ENCODE measurements around the gene INTS15.
"Not testable (repeated sequence)": the region's sequence is repeated elsewhere in the genome, so short reads cannot be mapped to it uniquely, and the experiment has no call there.

The INTS15 gene

DNA sequence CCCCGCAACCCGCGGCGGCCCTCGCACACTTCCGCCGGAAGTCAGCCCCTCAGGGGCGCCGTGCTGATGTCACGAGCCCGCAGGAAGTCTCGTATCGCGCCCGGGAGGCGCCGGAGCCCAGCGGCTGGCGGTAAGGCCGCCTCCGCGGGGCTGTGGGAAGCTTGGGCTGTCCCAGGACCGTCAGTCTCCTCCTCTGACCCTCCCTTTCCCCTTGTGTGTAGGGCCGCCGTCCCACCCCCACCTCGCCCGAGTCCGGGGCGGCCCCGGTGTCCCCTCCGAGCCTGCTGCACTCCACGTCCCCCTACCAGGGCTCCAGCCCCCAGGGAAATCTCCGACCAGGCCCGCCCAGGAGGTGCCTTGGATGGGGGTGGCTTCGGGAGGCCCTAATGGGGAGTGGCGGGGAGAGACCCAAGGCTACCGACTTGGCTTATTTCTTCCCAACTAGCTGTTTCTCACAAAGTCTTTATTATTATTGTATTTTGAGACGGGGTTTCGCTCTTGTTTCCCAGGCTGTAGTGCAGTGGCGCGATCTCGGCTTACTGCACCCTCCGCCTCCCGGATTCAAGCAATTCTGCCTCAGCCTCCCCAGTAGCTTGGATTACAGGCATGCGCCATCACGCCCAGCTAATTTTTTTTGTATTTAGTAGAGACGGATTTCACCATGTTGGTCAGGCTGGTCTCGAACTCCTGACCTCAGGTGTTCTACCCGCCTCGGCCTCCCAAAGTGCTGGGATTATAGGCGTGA, 12.3 kb upstream of the INTS15 start, which contains the start of gene ZDHHC4:
Gene ZDHHC4 (plus strand): TSS at position 86 of the 745 bp plus-strand sequence. CDS start 3,108 bp downstream, outside the sequence.
- peak; percentile 84 for DNase-seq (ENCODE audit: low read depth)

DNA sequence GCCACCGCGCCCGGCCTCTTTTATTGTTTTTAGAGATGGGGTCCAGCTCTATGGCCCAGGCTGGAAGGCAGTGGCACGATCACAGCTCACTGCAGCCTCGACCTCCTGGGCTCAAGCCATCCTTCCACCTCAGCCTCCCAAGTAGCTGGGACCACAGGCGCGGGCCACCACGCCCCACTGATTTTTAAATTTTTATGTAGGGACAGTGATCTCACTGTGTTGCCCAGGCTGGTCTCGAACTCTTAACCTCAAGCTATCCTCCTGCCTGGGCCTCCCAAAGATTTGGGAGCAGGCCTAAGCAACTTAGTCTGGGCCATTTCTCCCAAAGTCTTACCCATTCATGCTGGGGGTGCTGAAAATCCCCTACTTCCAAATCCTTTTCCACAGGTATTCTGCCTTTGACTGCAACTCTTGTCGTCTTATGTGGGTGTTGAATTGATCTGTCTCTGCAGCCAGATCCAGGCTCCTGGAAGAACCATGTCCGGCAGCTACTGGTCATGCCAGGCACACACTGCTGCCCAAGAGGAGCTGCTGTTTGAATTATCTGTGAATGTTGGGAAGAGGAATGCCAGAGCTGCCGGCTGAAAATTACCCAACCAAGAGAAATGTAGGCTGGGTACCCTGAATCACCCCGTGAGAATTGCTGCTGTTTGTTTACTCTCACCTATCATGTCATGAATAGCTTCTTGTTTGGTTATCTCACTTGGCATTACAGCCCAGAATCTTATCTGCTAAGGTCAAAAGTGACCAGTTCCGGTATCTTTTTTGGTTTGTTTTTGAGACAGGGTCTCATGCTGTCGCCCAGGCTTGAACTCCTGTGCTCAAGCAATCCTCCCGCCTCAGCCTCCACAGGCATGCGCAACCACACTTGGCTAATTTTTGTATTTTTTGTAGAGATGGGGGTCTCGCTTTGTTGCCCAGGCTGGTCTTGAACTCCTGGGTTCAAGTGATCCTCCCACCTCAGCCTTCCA, 11.4 kb upstream of the INTS15 start:
- DNase-seq (ENCODE audit: low read depth), result no peak

DNA sequence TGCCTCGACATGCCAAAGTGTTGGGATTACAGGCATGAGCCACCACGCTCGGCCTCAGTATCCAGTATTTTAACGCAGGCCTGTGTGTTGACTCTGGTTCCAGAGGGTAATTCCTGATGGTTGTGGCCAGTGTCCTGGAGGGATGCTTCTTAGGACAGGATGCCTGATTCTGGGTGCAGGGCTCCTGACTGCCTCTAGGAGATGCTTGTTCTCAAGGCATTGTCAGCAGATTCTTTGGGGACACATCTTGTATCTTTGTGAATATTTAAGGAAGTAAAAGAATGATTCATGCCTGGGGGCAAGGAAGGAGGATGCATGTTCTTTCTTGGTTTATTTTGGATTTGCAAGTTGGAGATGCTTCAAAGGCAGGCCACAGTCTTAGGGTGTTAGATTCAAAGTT, 10.4 kb upstream of the INTS15 start:
- no peak for DNase-seq (ENCODE audit: low read depth)

DNA sequence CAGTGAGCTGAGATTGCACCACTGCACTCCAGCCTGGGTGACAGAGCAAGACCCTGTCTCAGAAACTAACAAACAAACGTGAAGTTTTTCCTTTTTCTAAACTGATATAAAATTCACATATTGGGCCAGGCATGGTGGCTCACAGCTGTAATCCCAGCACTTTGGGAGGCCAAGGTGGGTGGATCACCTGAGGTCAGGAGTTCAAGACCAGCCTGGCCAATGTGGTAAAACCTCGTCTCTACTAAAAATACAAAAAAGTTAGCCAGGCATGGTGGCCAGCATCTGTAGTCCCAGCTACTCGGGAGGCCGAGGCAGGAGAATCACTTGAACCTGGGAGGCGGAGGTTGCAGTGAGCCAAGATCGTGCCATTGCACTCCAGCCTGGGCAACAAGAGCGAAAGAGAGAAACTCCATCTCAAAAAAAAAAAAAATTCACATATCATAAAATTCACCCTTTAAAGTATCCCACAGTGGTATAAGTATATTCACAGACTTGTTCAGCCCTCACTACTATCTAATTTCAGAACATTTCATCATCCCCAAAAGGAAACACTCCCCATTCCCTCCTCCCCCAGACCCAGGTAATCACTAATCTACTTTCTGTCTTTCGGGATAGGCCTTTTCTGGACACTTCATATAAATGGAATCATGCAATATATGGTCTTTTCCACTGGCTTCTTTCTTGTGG, 3.9 kb upstream of the INTS15 start:
- DNase-seq (ENCODE audit: low read depth), result not testable (repeated sequence)

DNA sequence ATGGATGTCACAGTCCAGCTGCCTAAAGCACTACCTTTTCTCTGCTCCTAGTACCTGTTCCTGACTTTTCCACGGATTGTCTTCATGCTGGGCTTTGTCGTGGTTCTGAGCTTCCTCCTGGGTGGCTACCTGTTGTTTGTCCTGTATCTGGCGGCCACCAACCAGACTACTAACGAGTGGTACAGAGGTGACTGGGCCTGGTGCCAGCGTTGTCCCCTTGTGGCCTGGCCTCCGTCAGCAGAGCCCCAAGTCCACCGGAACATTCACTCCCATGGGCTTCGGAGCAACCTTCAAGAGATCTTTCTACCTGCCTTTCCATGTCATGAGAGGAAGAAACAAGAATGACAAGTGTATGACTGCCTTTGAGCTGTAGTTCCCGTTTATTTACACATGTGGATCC, 1.3 kb upstream of the INTS15 start:
- DNase-seq (ENCODE audit: low read depth), result no peak

DNA sequence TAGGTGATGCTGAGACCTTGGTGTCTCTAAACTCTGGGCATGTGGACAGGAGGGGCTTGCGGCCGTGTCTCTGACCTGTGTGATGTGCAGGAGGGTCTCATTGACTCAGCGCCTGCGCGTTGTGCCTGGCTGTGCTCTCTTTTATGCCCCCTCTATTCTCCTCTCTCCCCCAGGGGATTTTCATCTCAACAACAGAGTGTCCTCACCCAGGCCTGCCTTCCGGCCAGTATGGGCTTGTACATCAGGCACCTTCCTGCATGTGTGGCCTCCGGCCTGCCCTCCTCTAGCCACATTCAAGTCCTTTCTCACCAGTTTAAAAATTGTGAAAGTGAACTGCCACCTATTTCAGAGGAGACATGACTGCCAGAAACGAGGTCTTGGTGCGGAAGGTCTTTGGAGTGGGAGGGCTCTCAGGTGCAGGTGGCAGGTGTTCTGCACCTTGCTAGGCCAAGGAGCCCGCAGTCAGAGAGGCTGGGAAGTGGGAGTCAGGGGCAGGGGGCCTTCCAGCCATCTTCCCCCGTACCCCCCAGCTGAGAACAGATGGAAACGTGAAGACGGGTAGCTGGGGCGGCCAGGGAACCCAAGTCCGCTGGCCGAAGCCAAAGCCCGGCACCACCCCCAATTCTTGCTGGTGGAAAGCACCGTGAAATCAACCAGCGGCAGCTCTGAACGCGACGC, 531 bp upstream of the INTS15 start:
- DNase-seq (ENCODE audit: low read depth), result no peak

DNA sequence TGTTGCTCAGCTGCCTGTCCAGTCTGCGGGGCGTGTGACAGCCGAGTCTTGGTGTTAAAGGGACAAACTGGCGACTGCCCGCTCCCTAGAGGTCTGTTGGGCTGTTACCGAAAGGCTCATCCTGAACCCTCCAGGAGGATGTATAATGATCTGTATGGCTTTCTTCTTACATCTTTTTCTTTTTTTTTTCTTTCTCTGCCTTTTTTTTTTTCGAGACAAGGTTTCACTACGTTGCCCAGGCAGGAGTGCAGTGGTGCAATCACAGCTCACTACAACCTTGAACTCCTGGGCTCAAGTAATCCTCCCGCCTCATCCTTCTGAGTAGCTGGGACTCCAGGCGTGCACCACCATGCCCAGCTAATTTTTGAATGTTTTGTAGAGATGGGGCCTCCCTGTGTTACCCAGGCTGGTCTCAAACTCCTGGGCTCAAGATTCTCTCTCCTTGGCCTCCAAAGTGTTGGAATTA, 857 bp downstream of the INTS15 start:
- DNase-seq (ENCODE audit: low read depth), result no peak

DNA sequence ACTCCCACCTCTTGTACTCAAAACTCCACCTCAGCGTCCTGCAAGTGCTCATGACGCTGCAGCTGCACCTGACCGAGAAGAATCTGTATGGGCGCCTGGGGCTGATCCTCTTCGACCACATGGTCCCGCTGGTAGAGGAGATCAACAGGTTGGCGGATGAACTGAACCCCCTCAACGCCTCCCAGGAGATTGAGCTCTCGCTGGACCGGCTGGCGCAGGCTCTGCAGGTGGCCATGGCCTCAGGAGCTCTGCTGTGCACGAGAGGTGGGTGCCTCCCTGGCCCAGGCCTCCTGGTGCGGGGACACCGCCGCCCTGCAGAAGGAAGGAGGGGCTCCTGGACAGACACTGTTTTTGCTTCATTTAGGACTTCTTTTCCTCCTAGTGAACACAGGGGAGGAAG, 10.3 kb downstream of the INTS15 start:
- no peak for DNase-seq (ENCODE audit: low read depth)

DNA sequence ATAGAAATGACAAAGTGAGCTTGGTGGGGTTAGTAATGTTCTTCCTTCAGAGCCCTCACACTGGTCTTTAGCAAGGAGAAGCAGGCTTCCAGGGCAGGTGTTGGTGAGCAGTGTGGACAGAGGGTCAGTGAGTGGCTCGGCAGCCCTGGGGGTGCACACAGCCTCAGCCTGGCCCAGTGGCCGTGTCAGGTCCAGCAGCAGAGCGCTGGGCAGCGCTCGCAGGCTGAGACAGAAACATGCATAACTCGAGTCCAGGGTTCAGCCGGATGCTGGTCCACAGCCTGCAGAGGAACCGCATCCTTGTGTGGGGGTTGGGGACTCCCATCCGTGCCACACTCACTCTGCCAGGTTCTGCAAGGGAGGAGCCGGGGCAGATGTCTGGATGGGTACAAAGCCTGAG, 14.6 kb downstream of the INTS15 start:
- DNase-seq (ENCODE audit: low read depth), result no peak

DNA sequence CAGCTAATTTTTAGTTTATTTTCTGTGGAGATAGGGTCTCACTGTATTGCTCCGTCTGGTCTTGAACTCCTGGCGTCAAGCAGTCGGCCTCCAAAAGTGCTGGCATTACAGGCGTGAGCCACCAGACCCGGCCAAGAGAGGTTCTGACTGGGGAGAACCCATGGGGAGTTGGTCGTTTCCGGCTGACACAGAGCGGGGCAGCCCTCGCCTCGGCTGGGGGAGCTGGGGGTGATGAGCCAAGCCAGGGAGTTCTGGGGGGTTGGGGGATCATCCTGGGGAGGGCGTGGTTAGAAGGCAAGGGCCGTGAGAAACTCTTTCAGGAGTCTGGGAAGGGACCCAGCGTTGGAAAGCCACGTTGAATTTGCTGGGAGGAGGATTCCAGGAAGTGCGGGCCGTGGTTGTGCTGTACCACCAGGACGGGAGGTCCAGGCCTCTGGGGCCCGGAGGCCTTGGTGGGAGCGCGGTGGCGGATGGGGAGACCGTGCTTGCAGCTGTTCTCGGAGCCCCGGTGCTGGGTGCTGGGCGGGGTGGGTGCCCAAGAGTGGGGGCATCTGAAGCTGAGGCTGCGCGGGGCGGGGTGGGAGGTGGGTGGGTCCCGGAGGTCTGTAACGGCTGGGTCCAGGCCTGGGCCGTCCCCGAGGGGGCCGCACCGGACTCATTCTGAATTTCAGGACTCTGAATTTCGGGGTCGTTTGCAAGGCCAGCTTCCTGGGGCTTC, 17.2 kb downstream of the INTS15 start:
- no peak for DNase-seq (ENCODE audit: low read depth)

DNA sequence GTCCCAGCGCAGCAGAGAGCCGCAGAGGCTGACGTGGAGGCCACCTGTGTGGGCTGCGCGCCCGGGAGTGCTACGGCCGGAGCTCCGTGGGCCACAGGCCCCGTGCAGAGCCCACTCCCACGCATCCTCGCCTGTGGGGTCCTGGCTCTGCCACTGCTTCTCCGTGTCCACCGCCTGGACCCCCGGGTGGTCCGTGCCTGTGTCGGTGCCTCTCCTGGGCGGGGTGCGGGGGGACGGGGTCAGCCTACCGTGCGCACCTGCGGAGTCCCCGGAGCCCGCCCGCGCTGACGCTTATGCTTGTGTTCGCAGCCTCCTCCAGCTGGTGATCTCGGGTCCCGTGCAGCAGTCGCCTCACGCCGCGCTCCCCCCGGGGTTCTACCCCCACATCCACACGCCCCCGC, 17.8 kb downstream of the INTS15 start:
- no peak for DNase-seq (ENCODE audit: low read depth)

DNA sequence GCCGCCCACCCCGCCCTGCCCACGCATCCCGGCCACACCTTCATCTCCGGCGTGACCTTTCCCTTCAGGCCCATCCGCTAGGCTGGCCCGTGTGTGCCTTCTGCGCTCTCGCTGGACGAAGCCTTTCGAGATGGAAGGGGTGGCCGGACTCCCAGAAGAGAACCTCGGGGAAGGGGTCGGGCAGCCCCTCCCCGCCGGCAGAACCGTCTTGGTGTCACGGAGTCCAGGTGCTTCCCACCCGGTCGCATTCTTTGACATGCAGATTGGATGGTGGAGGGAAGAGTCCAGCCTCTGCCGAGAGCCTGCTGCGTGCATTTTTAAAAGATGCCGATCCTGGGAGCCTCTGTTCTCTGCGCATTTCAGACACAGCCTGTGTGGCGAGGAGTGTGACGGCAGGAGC, 18.3 kb downstream of the INTS15 start:
- DNase-seq (ENCODE audit: low read depth), result no peak

DNA sequence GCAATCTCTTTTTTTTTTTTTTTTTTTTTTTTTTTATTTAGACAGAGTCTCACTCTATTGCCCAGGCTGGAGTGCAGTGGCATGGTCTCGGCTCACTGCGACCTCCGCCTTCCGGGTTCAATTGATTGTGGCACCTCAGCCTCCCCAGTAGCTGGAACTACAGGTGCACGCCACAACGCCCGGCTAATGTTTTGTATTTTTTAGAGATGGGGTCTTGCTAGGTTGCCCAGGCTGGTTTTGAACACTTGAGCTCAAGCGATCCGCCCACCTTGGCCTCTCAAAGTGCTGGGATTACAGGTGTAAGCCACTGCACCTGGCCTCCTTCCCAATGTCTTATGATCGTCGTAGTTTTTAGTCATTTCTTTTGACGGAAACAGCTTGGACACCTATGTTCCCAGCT, 19.0 kb downstream of the INTS15 start:
- DNase-seq (ENCODE audit: low read depth), result no peak

DNA sequence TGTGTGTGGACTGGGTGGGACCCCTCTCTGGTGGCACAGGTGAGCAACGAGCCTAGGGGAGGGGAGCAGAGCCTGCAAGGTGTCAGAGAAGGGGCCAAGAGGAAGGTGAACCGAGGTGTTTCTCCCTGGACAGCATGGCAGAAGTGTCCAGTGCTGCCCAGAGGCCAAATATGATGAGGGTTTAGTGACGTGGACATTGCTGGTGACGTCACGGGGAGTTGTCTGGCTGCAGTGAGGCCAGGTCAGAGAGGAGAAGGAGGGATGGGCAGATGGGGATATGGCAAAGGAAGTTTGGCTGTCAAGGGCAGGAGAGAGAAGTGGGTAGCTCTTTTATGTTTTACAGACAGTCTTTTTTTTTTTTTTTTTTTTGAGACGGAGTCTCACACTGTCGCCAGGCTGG, 23.0 kb downstream of the INTS15 start:
- DNase-seq (ENCODE audit: low read depth), result no peak

DNA sequence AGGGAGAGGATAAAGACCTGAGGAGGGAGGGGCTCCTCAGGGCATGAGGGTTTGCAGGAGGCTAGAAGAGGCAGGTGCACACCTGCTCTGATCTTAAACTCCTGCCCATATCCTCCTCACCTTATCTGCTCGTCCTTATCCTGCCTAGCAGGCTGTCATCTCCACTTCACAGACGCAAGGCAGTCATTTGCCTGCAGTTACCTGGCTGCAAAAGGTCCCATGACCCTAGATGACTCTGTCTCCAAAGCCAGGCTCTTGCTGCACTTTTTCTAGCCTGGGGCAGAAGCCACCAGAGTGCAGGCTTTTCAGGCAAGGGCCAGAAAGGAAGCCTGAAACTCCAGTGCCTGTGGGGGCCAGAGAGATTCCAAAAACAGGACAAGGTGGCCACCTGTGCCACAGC, 23.9 kb downstream of the INTS15 start:
- no peak for DNase-seq (ENCODE audit: low read depth)

DNA sequence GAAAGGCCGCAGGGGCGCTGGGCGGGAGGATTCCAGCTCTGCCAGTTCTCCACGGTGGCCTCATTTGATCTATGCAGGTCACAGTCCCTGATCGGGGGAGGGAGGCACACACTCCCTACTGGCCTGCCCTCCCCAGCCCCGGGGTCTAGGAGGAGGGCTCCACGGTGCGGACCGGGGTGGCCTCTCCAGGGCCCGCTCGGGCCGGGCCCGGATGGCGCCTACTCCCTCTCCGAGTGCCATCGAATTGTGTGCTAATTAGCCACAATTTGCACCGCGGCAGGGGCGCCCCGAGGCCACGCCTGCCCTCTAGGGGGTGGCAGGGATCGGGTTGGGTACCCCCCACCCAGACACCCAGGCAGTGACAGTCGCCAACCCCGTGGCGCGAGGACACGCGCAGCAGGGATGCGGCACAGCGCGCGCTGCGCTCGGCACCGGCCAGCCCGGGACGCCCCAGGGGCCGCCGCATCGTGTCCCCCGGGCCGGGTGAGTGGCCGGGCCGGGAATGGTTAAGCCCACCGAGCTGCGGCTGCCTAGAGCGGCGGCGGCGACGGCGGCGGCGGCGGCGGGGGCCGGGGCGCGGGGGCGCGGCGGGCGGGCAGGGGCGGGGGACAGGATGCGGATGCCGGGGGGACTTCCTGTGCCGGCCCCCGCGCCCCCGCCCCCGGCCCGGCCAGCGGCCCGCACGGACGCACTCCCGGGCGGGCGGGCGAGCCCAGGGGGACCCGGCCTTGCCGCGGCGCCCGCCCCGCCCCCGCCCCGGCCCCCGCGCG, 25.3 kb downstream of the INTS15 start, which contains the start of gene ZNF853:
Gene ZNF853 (plus strand): TSS at position 658 of the 770 bp plus-strand sequence. CDS start 565 bp downstream, outside the sequence.
- DNase-seq (ENCODE audit: low read depth), result no peak

DNA sequence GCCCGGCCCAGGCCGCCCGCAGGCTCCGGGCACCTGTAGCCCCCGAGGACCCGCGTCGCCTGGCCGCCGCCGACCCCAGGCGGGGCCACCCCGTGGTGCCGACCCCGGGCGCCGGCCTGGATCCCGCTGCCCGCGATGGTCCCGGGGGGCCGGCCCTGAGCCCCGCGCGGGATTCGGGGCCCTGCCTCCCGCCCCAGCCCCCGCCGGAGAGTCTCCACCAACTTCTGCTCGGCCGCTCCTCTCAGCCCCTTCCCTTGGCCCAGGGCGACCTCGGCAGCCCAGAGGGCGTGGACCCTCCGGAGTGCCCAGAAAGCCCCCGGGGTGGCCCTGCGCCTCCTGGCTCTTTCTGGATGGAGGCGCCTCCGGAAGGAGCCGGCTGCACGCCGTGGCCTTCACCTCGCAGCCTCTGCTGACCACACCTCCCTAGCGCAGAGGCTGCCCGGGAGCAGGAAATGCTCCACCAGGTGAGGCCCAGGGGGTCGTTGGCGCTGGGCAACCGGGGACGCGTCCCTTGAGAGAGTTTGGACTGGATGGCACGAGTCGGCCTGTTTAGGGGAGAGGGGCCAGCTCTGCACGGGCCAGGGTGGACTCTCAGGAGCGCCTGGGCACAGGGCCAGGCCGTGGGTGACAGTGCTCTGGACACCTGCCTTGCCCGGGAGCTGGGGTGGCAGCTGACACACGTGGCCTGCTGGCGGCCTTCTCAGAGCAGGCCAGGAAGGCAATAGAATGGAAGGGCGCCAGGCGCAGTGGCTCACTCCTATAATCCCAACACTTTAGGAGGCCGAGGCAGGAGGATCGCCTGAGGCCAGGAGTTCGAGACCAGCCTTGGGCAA, 26.1 kb downstream of the INTS15 start:
- DNase-seq (ENCODE audit: low read depth), result no peak

DNA sequence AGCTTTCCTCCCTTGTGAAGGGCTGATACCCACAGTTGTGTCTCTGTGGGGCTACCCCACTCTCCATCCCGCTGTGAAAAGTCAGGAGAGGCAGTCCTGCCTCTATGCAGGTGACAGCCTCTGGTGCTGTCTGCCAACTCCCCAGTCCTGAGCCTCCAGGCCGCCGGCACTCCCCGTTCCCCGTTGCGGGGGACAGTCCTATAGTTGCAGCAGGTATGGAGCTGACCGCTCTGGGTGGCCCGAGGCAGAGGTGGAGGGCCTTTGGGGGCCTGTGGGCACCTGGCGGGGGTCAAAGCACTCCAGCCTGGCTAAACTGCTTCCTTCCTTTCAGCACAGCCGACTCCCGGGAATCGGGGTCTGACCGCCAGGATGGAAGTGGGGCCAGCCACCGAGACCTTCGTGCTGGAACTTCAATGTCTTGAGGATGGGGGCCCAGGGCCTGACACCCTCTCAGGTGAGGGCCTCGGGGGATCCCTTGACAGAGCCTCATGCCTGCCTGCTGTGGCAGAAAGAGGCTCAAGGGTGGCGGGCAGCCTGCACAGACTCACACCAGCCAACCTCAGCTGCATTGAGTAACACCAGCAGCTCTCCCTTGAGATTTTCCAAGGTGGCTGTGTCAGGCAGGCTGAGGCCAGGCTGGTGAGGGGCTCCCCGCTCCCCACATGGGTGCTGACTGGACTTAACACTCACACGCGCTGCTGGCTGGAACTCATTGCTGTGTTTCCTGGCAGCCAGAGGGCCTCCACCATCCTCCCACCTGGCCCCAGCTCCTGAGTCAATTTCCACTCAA, 27.2 kb downstream of the INTS15 start:
- DNase-seq (ENCODE audit: low read depth), result no peak

Measured in activated T-helper 9 cell treated with anti-CD3 and anti-CD28 coated beads, Interleukin-2, amount 50 U/mL, for 16 hours (primary cell).